ENCODE data around the gene TDRD12.

GRCh38 chr19:32676895-32677359 lies 42.6 kb upstream of the TDRD12 start:
- TF ChIP-seq POLR2A (IDR thresholded peaks at IDR 0.05) (no peak), CTCF (IDR thresholded peaks at IDR 0.05) (no peak)

Measured in thyroid gland (tissue), 4 donors.